ENCODE results near the gene BRCA1.
"Not testable (repeated sequence)": the region's sequence is repeated elsewhere in the genome, so short reads cannot be mapped to it uniquely, and the experiment has no call there.

DNA sequence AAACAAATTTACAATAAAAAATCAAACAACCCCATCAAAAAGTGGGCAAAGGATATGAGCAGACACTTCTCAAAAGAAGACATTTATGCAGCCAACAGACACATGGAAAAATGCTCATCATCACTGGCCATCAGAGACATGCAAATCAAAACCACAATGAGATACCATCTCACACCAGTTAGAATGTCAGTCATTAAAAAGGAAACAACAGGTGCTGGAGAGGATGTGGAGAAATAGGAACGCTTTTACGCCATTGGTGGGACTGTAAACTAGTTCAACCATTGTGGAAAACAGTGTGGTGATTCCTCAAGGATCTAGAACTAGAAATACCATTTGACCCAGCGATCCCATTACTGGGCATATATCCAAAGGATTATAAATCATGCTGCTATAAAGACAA is 11.4 kb upstream of the BRCA1 start:
- TF ChIP-seq, protein P1, sequence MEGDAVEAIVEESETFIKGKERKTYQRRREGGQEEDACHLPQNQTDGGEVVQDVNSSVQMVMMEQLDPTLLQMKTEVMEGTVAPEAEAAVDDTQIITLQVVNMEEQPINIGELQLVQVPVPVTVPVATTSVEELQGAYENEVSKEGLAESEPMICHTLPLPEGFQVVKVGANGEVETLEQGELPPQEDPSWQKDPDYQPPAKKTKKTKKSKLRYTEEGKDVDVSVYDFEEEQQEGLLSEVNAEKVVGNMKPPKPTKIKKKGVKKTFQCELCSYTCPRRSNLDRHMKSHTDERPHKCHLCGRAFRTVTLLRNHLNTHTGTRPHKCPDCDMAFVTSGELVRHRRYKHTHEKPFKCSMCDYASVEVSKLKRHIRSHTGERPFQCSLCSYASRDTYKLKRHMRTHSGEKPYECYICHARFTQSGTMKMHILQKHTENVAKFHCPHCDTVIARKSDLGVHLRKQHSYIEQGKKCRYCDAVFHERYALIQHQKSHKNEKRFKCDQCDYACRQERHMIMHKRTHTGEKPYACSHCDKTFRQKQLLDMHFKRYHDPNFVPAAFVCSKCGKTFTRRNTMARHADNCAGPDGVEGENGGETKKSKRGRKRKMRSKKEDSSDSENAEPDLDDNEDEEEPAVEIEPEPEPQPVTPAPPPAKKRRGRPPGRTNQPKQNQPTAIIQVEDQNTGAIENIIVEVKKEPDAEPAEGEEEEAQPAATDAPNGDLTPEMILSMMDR (IDR thresholded peaks at IDR 0.05), result not testable (repeated sequence)
- not testable (repeated sequence) for TF ChIP-seq POLR2A (IDR thresholded peaks at IDR 0.05)

All from lower leg skin (tissue), 3 donors.